WTC11 (cell line): Measurements from ENCODE around the gene RGS16. TPM values are rescaled to one million over a fixed set of nuclear protein-coding genes. Genes with fewer than 3 reads are reported as not detected.

Source experiments
- ATAC-seq: fragments of 200-7000 bp; cut with Tn5 transposase; 2 replicates; pipeline ENCODE4 v1.10.0; 2021; ENCODE audit warnings: mild to moderate bottlenecking, moderate library complexity
- CTCF ChIA-PET: fragments of 300-600 bp; sonication (Branson Sonifier 250); formaldehyde crosslinking; loops from one replicate; lab custom pipeline; 2021; ENCODE audit warnings: antibody characterized with exemption; lab: Charles Lee
- POLR2A ChIA-PET: fragments of 350-600 bp; sonication (Branson Sonifier 250); formaldehyde crosslinking; loops from one replicate; lab custom pipeline; 2021; ENCODE audit warnings: antibody characterized with exemption; lab: Charles Lee
- DNase-seq: peaks from one replicate; pipeline ENCODE4 v3.0.0; 2021; ENCODE audit warnings: low spot score
- H3K27ac Mint-ChIP-seq: 2 replicates; pipeline ENCODE4 v1.8.0; 2021; ENCODE audit warnings: mixed read lengths
- H3K27me3 Mint-ChIP-seq: 2 replicates; pipeline ENCODE4 v1.8.0; 2021; ENCODE audit warnings: low read depth, mild to moderate bottlenecking, moderate library complexity, mixed read lengths
- H3K36me3 Mint-ChIP-seq: 2 replicates; pipeline ENCODE4 v1.8.0; 2021; ENCODE audit warnings: mixed read lengths
- H3K4me1 Mint-ChIP-seq: 2 replicates; pipeline ENCODE4 v1.8.0; 2022; ENCODE audit warnings: mixed read lengths
- H3K4me3 Mint-ChIP-seq: 2 replicates; pipeline ENCODE4 v1.8.0; 2021; ENCODE audit warnings: mild to moderate bottlenecking, moderate library complexity, mixed read lengths
- H3K9me3 Mint-ChIP-seq: 2 replicates; pipeline ENCODE4 v1.8.0; 2021; ENCODE audit warnings: mixed read lengths
- ATF6 ChIP-seq: sonication (generic); formaldehyde crosslinking; IDR thresholded peaks from 2 replicates; pipeline ENCODE4 v1.8.1; 2023; ENCODE audit warnings: mild to moderate bottlenecking, missing genetic modification reagents
- ERG ChIP-seq: fragments of 250-450 bp; sonication (Bioruptor Pico); IDR thresholded peaks from 2 replicates; pipeline ENCODE4 v1.8.0; 2021; ENCODE audit warnings: mild to moderate bottlenecking
- ESRRA ChIP-seq: sonication (generic); formaldehyde crosslinking; IDR thresholded peaks from 2 replicates; pipeline ENCODE4 v1.8.1; 2022; ENCODE audit warnings: mild to moderate bottlenecking, missing genetic modification reagents, borderline replicate concordance
- ETV6 ChIP-seq: sonication (generic); formaldehyde crosslinking; IDR thresholded peaks from 2 replicates; pipeline ENCODE4 v1.8.1; 2022; ENCODE audit warnings: mild to moderate bottlenecking, missing genetic modification reagents
- FOXJ3 ChIP-seq: sonication (generic); formaldehyde crosslinking; IDR thresholded peaks from 2 replicates; pipeline ENCODE4 v1.9.0; 2021; ENCODE audit warnings: missing genetic modification reagents, mild to moderate bottlenecking, borderline replicate concordance
- FOXP1 ChIP-seq: sonication (generic); formaldehyde crosslinking; IDR thresholded peaks from 2 replicates; pipeline ENCODE4 v1.8.0; 2022; ENCODE audit warnings: missing genetic modification reagents, mild to moderate bottlenecking, moderate library complexity, borderline replicate concordance
- IRF1 ChIP-seq: sonication (generic); formaldehyde crosslinking; IDR thresholded peaks from 2 replicates; pipeline ENCODE4 v1.8.0; 2023; ENCODE audit warnings: missing genetic modification reagents
- MYBL2 ChIP-seq: sonication (generic); formaldehyde crosslinking; IDR thresholded peaks from 2 replicates; pipeline ENCODE4 v1.8.1; 2023; ENCODE audit warnings: mild to moderate bottlenecking, moderate library complexity, missing genetic modification reagents
- NFATC4 ChIP-seq: fragments of 250-450 bp; sonication (Bioruptor Pico); IDR thresholded peaks from 2 replicates; pipeline ENCODE4 v1.9.0; 2021; ENCODE audit warnings: mild to moderate bottlenecking
- NFYB ChIP-seq: sonication (generic); formaldehyde crosslinking; conservative IDR thresholded peaks from 2 replicates; pipeline ENCODE4 v1.8.0; 2022; ENCODE audit warnings: low read depth, missing genetic modification reagents
- PREB ChIP-seq: sonication (generic); formaldehyde crosslinking; IDR thresholded peaks from 2 replicates; pipeline ENCODE4 v1.8.1; 2022; ENCODE audit warnings: mild to moderate bottlenecking, missing genetic modification reagents, moderate library complexity, borderline replicate concordance
- RORB ChIP-seq: fragments of 250-450 bp; sonication (Bioruptor Pico); IDR thresholded peaks from 2 replicates; pipeline ENCODE4 v1.9.0; 2021; ENCODE audit warnings: mild to moderate bottlenecking
- USF2 ChIP-seq: sonication (generic); formaldehyde crosslinking; IDR thresholded peaks from 2 replicates; pipeline ENCODE4 v1.8.1; 2023; ENCODE audit warnings: mild to moderate bottlenecking, missing genetic modification reagents, moderate library complexity
- ZBTB21 ChIP-seq: sonication (generic); formaldehyde crosslinking; IDR thresholded peaks from 2 replicates; pipeline ENCODE4 v1.8.1; 2023; ENCODE audit warnings: mild to moderate bottlenecking, missing genetic modification reagents, borderline replicate concordance
- ZBTB43 ChIP-seq: sonication (generic); formaldehyde crosslinking; IDR thresholded peaks from 2 replicates; pipeline ENCODE4 v1.8.1; 2023; ENCODE audit warnings: mild to moderate bottlenecking, missing genetic modification reagents
- ZNF281 ChIP-seq: sonication (generic); formaldehyde crosslinking; IDR thresholded peaks from 2 replicates; pipeline ENCODE4 v1.8.0; 2023; ENCODE audit warnings: mild to moderate bottlenecking, missing genetic modification reagents
- ZNF425 ChIP-seq: fragments of 250-450 bp; sonication (Bioruptor Pico); conservative IDR thresholded peaks from 2 replicates; pipeline ENCODE4 v1.9.0; 2021; ENCODE audit warnings: mild to moderate bottlenecking
- ZNF512 ChIP-seq: sonication (generic); formaldehyde crosslinking; IDR thresholded peaks from 2 replicates; pipeline ENCODE4 v1.8.1; 2022; ENCODE audit warnings: missing genetic modification reagents, borderline replicate concordance
- total RNA-seq: library from RNA; stranded (reverse); gene quantifications from 3 replicates; pipeline ENCODE4 v1.2.3, GENCODE V29; 2021

The RGS16 gene
- total RNA-seq, 1 experiment from 2014 or later: 17.8 TPM

- TF ChIP-seq ZBTB43 (CRISPR knock-in tag) (no peak), ZNF281 (CRISPR knock-in tag) (no peak), IRF1 (CRISPR knock-in tag) (no peak), FOXP1 (CRISPR knock-in tag) (no peak), ERG (no peak)
Observed at GRCh38 chr1:182608236-182608635, 4.0 kb upstream of the RGS16 start (continued).

- Mint-ChIP-seq H3K4me3 (no peak overlapping the region), H3K9me3 (no peaks in the 10 kb centered on the region), H3K27ac (no peak overlapping the region), H3K27me3 (peaks cover 64% of the 10 kb centered on the region), H3K4me1 (peaks cover 34% of the 10 kb centered on the region), H3K36me3 (no peaks in the 10 kb centered on the region; the same call in 1 of the 2 replicates)
- CTCF ChIA-PET: interaction anchor here (16.0 kb wide), 1 partner anchor 178 kb away, joined by 669 read pairs; the partner anchor contains the start of gene NPL
- DNase-seq (no peak), ATAC-seq (no peak)
- POLR2A ChIA-PET: no interaction called here
- TF ChIP-seq ZBTB21 (CRISPR knock-in tag) (no peak), RORB (CRISPR knock-in tag) (no peak), FOXJ3 (CRISPR knock-in tag) (no peak), ZNF512 (CRISPR knock-in tag) (no peak), MYBL2 (no peak), PREB (CRISPR knock-in tag) (no peak), ZNF281 (CRISPR knock-in tag) (no peak), ESRRA (CRISPR knock-in tag) (no peak), ZNF425 (no peak), ETV6 (CRISPR knock-in tag) (no peak), NFATC4 (CRISPR knock-in tag) (no peak), ATF6 (CRISPR knock-in tag) (no peak), USF2 (CRISPR knock-in tag) (no peak), NFYB (CRISPR knock-in tag) (no peak)
Observed at GRCh38 chr1:182607566-182607965, 3.4 kb upstream of the RGS16 start.
